PFSK-1 (cell line): ENCODE measurements around the gene UGGT1.

Source experiments
- FOXP2 ChIP-seq: optimal IDR thresholded peaks from 2 replicates; pipeline ENCODE3; 2011; ENCODE audit warnings: borderline replicate concordance, control low read depth, inconsistent platforms; ENCODE audit not compliant: insufficient read depth; ENCODE audit errors: extremely low read length, extremely low read depth
- POLR2AphosphoS5 ChIP-seq: IDR thresholded peaks from 2 replicates; pipeline ENCODE4 v1.6.1; 2012; ENCODE audit warnings: low read depth, mild to moderate bottlenecking, control low read depth, low read length, moderate library complexity
- SIN3A ChIP-seq: IDR thresholded peaks from 2 replicates; pipeline ENCODE4 v1.6.1; 2012; ENCODE audit warnings: mild to moderate bottlenecking, low read length, moderate library complexity, borderline replicate concordance; ENCODE audit not compliant: insufficient read depth
- TAF1 ChIP-seq: IDR thresholded peaks from 2 replicates; pipeline ENCODE4 v1.6.1; 2012; ENCODE audit warnings: low read length, control low read depth, borderline replicate concordance; ENCODE audit not compliant: insufficient read depth
- TF ChIP-seq, protein P1 (sequence below), 2 experiments: IDR thresholded peaks; 2 replicates each; pipeline versions ENCODE4 v1.6.1 to v1.8.0; 2011 to 2012; ENCODE audit warnings: low read depth in 2 of 2, low read length in 2 of 2, control low read depth in 1 of 2, inconsistent platforms in 1 of 2, mild to moderate bottlenecking in 1 of 2, moderate library complexity in 1 of 2; ENCODE audit not compliant: insufficient read depth in 1 of 2

Gene UGGT1

DNA sequence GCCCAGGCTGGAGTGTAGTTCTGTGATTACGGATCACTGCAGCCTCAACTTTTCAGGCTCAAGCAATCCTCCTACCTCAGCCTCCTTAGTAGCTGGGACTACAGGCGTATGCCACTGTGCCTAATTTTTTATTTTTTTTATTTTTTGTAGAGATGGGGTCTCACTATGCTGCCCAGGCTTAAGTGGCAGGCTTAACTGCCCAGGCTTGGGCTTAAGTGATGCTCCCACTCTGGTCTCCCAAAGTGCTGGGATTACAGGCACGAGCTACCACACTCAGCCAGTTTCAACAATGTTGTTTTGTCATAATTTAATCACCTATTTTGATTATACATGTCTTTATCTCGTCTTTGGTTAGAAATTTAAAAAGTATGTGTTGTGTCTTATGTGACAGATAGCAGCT is 18.2 kb downstream of the UGGT1 start:
- TF ChIP-seq FOXP2 (no peak), SIN3A (no peak)

DNA sequence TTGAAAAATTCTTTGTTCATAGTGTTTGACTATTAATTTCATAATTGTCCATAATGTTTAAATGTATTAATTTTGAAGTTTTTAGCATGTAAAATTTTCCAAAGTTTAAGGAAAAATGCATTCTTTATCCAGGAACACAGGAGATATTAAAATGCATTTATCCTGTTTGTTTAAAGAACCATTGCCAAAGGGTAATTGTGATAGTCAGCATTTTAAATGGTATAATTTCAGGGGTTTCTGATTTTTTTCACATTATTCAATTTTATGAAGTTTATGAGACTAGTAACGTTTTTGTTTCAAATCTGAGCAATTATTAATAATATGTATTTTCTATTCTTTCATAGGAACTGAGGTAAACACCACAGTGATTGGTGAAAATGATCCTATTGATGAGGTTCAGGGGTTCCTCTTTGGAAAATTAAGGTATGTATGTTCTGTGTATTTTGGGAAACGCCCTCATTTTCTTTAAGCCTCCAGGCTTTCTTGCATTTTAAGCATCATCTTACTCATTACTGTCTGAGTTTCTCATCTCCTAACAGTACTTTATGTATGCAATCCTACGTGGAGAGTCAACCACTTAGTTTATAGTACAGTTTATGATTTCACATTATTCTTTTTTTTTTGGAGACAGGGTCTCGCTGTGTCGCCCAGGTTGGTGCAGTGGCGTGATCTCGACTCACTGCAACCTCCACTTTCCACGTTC is 25.1 kb downstream of the UGGT1 start:
- TF ChIP-seq, protein P1, sequence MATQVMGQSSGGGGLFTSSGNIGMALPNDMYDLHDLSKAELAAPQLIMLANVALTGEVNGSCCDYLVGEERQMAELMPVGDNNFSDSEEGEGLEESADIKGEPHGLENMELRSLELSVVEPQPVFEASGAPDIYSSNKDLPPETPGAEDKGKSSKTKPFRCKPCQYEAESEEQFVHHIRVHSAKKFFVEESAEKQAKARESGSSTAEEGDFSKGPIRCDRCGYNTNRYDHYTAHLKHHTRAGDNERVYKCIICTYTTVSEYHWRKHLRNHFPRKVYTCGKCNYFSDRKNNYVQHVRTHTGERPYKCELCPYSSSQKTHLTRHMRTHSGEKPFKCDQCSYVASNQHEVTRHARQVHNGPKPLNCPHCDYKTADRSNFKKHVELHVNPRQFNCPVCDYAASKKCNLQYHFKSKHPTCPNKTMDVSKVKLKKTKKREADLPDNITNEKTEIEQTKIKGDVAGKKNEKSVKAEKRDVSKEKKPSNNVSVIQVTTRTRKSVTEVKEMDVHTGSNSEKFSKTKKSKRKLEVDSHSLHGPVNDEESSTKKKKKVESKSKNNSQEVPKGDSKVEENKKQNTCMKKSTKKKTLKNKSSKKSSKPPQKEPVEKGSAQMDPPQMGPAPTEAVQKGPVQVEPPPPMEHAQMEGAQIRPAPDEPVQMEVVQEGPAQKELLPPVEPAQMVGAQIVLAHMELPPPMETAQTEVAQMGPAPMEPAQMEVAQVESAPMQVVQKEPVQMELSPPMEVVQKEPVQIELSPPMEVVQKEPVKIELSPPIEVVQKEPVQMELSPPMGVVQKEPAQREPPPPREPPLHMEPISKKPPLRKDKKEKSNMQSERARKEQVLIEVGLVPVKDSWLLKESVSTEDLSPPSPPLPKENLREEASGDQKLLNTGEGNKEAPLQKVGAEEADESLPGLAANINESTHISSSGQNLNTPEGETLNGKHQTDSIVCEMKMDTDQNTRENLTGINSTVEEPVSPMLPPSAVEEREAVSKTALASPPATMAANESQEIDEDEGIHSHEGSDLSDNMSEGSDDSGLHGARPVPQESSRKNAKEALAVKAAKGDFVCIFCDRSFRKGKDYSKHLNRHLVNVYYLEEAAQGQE (IDR thresholded peaks at IDR 0.05; ENCODE audit: insufficient read depth in 1 of 2, low read depth in 2 of 2, low read length in 2 of 2) = no peak
- no peak for TF ChIP-seq FOXP2
- no peak for TF ChIP-seq TAF1
- TF ChIP-seq POLR2AphosphoS5 = no peak
- no peak for TF ChIP-seq SIN3A

DNA sequence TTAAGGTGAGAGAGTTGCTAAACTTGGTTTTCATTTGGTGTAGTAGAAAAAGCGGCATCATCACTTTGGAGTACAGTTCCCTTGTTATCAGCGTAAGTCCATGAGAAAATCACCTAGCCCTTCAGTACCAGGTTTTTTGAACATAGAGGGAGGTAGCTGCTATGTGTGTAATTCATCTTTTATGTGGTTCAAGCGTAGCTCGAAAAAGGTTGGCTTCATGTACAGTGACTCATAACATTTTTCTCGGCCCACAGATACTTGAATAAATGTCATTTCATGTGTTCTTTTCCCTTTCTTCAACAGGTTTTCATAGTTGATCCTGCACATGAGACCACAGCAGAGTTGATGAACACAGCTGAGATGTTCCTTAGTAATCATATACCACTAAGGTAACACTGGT is 43.6 kb downstream of the UGGT1 start:
- TF ChIP-seq POLR2AphosphoS5 (no peak), FOXP2 (no peak)
- TF ChIP-seq, protein P1 (IDR thresholded peaks at IDR 0.05; ENCODE audit: insufficient read depth in 1 of 2, low read depth in 2 of 2, low read length in 2 of 2) = no peak

DNA sequence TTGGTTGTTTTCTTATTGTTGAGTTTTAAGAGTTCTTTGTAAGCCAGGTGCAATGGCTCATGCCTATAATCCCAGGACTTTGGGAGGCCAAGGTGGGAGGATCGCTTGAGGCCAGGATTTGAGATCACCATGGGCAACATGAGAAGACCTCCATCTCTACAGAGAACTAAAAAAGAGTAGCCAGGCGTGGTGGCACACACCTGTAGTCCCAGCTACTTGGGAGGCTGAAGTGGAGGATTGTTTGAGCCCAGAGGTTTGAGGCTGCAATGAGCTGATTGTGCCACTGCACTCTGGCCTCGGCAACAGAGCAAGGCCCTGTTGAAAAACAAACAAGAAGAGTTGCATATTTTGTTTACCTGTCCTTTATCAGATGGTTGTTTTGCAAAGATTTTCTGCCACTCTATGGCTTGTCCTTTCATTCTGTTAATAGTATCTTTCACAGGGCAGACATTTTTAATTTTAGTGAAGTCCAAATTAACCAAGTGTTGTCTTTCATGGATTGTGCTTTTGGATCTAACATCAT is 46.2 kb downstream of the UGGT1 start:
- TF ChIP-seq TAF1 = no peak
- TF ChIP-seq SIN3A = no peak
- no peak for TF ChIP-seq POLR2AphosphoS5
- no peak for TF ChIP-seq FOXP2
- TF ChIP-seq, protein P1 (IDR thresholded peaks at IDR 0.05; ENCODE audit: insufficient read depth in 1 of 2, low read depth in 2 of 2, low read length in 2 of 2) = no peak

DNA sequence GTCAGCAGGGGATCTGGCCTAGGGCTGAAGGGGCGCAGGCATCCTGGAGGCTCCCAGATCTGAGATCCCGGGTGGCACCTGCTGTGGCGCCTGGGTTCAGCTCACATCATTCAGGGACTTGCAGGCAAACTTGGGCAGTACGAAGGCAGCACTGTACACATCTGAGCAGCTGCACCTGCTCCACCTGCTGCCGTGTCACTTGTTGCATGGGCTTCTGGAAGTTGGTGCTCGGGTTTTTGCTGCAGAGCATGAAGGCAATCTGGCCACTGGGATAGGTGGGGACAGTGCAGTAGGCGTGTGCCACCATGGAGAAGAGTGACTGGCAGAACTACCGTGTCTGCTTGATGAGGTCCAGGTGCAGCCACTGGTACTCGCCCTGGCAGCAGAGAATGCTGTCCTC is 48.6 kb downstream of the UGGT1 start:
- TF ChIP-seq, protein P1 (IDR thresholded peaks at IDR 0.05; ENCODE audit: insufficient read depth in 1 of 2, low read depth in 2 of 2, low read length in 2 of 2) = no peak
- TF ChIP-seq TAF1 = no peak
- no peak for TF ChIP-seq FOXP2
